Smooth muscle cell (in vitro differentiated cells): ENCODE data around the gene TEP1. TPM values are rescaled to one million over a fixed set of nuclear protein-coding genes. Genes with fewer than 3 reads are reported as not detected.

Source experiments
- DNase-seq: peaks from one replicate; lab custom pipeline; 2025; ENCODE audit not compliant: unreplicated experiment; lab: John Stamatoyannopoulos, UW
- H2AFZ ChIP-seq: fragments of 200-600 bp; sonication (generic); 2 replicates; pipeline ENCODE4 v1.6.0; 2016; ENCODE audit warnings: antibody characterized with exemption, low read depth, mild to moderate bottlenecking
- H3F3A ChIP-seq: fragments of 200-600 bp; sonication (generic); 2 replicates; pipeline ENCODE4 v1.6.0; 2017; ENCODE audit warnings: antibody characterized with exemption, low read depth
- H3K27ac ChIP-seq: fragments of 200-600 bp; sonication (generic); 2 replicates; pipeline ENCODE4 v1.5.1; 2016; ENCODE audit warnings: low read depth, mild to moderate bottlenecking
- H3K27me3 ChIP-seq: fragments of 200-600 bp; sonication (generic); 2 replicates; pipeline ENCODE4 v1.6.1; 2016; ENCODE audit warnings: low read depth, mild to moderate bottlenecking
- H3K36me3 ChIP-seq: fragments of 200-600 bp; sonication (generic); 2 replicates; pipeline ENCODE4 v1.5.1; 2016; ENCODE audit warnings: low read depth
- H3K4me1 ChIP-seq: fragments of 200-600 bp; sonication (generic); 2 replicates; pipeline ENCODE4 v1.5.1; 2016; ENCODE audit warnings: low read depth
- H3K4me2 ChIP-seq: fragments of 200-600 bp; sonication (generic); 2 replicates; pipeline ENCODE4 v1.6.0; 2016; ENCODE audit warnings: mild to moderate bottlenecking
- H3K4me3 ChIP-seq: fragments of 200-600 bp; sonication (generic); 2 replicates; pipeline ENCODE4 v1.5.1; 2016; ENCODE audit warnings: mild to moderate bottlenecking
- H3K79me2 ChIP-seq: fragments of 200-600 bp; sonication (generic); 2 replicates; pipeline ENCODE4 v1.6.0; 2016; ENCODE audit warnings: low read depth, mild to moderate bottlenecking
- H3K9ac ChIP-seq: fragments of 200-600 bp; sonication (generic); 2 replicates; pipeline ENCODE4 v1.6.0; 2016; ENCODE audit warnings: low read depth
- H3K9me3 ChIP-seq: fragments of 200-600 bp; sonication (generic); replicated peaks from 2 replicates; pipeline ENCODE4 v1.5.1; 2016; ENCODE audit warnings: low read depth
- H4K20me1 ChIP-seq: fragments of 200-600 bp; sonication (generic); 2 replicates; pipeline ENCODE4 v1.6.0; 2016; ENCODE audit warnings: low read depth
- WGBS: methylation state at CpG from one replicate; pipeline ENCODE4 v1.1.7; 2016; ENCODE audit warnings: low lambda C conversion rate; 5-methylcytosine and 5-hydroxymethylcytosine counted together
- polyA plus RNA-seq: library from polyadenylated mRNA; unstranded; fragments of >200 nt; fragmentation: Nextera tagmentation; extraction: Ambion mirVana; gene quantifications from 2 replicates; pipeline ENCODE4 v1.2.1, GENCODE V29; 2016
- total RNA-seq: library from RNA; depleted of rRNA; stranded (reverse); fragments of >200 nt; gene quantifications from 2 replicates; pipeline ENCODE4 v1.2.3, GENCODE V29; 2014
- TF ChIP-seq, protein P1 (sequence below): fragments of 200-600 bp; sonication (generic); IDR thresholded peaks from 2 replicates; pipeline ENCODE4 v1.5.1; 2017; ENCODE audit warnings: borderline replicate concordance, mild to moderate bottlenecking, antibody characterized with exemption; ENCODE audit not compliant: insufficient read depth, poor library complexity, severe bottlenecking

Gene TEP1
- total and polyA plus RNA-seq, 2 experiments from 2014 or later: 4.0 to 10.3 TPM

DNA sequence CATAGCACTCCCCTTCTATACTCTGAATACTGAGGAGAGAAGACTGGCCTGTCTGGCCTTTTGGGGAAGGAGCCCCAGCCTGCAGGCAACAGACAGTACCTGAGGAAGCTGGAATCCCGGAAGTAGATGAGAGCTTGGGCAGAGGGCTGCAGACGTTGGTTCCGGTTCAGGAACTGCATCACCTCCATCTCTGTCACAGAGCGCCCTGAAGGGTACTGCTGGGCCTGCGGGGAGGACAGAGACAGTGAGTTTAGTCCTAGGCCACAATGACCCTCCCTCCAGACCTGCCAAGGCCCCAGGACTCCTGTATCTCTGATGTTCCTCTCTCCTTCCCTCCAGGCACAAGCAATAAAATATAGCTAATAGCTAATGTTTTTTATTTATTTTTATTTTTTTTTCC, 28.4 kb downstream of the TEP1 start:
- Histone ChIP-seq H3K27me3 (no peaks in the 10 kb centered on the region), H3K36me3 (peaks cover 5% of the 10 kb centered on the region), H3K9me3 (no peaks in the 10 kb centered on the region), H3K9ac (no peak overlapping the region), H2AFZ (no peak overlapping the region), H3K4me3 (no peak overlapping the region), H3K27ac (no peak overlapping the region), H4K20me1 (no peaks in the 10 kb centered on the region), H3K4me1 (no peaks in the 10 kb centered on the region), H3F3A (no peaks in the 10 kb centered on the region), H3K4me2 (no peak overlapping the region), H3K79me2 (no peaks in the 10 kb centered on the region)
- 99% methylated on average over 5 of the region's 5 CpGs for WGBS
- DNase-seq: no peak
- TF ChIP-seq, protein P1, sequence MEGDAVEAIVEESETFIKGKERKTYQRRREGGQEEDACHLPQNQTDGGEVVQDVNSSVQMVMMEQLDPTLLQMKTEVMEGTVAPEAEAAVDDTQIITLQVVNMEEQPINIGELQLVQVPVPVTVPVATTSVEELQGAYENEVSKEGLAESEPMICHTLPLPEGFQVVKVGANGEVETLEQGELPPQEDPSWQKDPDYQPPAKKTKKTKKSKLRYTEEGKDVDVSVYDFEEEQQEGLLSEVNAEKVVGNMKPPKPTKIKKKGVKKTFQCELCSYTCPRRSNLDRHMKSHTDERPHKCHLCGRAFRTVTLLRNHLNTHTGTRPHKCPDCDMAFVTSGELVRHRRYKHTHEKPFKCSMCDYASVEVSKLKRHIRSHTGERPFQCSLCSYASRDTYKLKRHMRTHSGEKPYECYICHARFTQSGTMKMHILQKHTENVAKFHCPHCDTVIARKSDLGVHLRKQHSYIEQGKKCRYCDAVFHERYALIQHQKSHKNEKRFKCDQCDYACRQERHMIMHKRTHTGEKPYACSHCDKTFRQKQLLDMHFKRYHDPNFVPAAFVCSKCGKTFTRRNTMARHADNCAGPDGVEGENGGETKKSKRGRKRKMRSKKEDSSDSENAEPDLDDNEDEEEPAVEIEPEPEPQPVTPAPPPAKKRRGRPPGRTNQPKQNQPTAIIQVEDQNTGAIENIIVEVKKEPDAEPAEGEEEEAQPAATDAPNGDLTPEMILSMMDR: no peak

DNA sequence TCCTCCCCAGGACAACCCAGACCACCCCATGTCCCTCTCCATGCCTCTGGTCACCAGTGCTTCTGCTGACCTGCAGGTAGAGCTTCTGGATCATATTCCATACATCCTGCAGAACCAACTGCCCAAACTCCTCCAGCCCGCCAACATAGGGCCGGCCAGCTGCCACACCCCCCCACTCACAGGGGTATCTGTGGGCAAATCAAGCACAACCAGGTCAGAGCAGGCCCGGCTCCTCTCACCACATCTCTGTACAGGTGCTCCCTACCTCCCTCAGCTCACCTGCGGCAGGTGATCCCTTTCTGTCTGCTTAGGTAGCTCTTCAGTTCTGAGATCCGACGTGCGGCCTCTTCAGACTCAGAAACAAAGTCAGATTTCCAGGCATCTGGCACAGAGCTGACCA, 29.0 kb downstream of the TEP1 start:
- no peak overlapping the region for H3K9ac ChIP-seq
- DNase-seq: no peak

DNA sequence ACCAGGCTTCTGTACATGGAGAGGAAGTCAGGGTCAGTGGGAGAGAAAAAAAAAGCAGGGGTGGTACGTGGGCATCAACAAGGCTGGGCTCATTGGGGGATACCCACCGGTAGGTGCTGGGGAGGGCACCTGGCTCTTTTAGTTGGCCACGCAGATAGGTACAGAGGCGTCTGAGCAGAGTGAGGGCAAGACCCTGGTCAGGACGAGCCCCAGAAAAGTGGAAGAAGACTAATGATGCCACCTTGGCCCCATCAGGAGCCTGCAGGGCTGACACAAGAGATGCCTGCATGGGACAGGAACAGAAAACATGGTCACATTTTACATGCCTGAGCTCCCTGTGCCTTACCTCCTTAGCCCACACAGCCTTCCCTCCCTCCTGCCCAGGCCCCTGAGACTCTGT, 29.7 kb downstream of the TEP1 start:
- no peaks in the 10 kb centered on the region for H3K9me3 ChIP-seq
- DNase-seq: no peak
- H3K4me3 ChIP-seq: no peak overlapping the region
- no peaks in the 10 kb centered on the region for H3F3A ChIP-seq
- no peak overlapping the region for H3K9ac ChIP-seq
- no peaks in the 10 kb centered on the region for H3K79me2 ChIP-seq
- H3K4me1 ChIP-seq: no peaks in the 10 kb centered on the region
- TF ChIP-seq, protein P1: no peak
- no peaks in the 10 kb centered on the region for H4K20me1 ChIP-seq
- H3K27ac ChIP-seq: no peak overlapping the region
- H3K36me3 ChIP-seq: peaks cover 10% of the 10 kb centered on the region
- no peak overlapping the region for H2AFZ ChIP-seq
- no peak overlapping the region for H3K4me2 ChIP-seq
- H3K27me3 ChIP-seq: no peaks in the 10 kb centered on the region
- 91% methylated on average over 5 of the region's 5 CpGs for WGBS

More for the DNA sequence above, 29.0 kb downstream of the TEP1 start:
- Histone ChIP-seq H3K4me1 (no peaks in the 10 kb centered on the region), H2AFZ (no peak overlapping the region), H3K4me2 (no peak overlapping the region), H3F3A (no peaks in the 10 kb centered on the region), H3K27me3 (no peaks in the 10 kb centered on the region), H3K27ac (no peak overlapping the region), H3K36me3 (peaks cover 10% of the 10 kb centered on the region), H3K79me2 (no peaks in the 10 kb centered on the region), H3K9me3 (no peaks in the 10 kb centered on the region), H4K20me1 (no peaks in the 10 kb centered on the region), H3K4me3 (no peak overlapping the region)
- TF ChIP-seq, protein P1: no peak
- 99% methylated on average over 7 of the region's 7 CpGs for WGBS

DNA sequence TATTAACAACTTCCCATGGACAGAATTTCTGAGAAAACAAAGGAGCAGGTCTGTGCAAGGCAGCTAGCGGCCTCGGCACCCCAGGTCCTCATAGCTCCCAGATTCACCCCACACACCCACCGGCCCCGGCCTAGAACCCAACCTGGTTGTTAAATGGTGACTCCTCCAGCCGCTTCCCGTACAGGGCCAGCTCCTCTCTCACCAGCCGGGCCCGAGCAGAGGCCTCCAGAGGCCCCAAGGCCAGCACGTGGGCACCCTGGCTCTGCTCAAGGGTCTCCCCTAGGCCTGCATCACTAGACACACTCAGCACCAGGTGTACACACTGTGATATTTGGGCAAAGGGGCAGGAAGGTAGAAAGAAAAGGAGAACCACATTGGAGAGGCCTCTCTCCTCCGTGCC, 30.3 kb downstream of the TEP1 start:
- Histone ChIP-seq H3K4me2 (no peak overlapping the region), H3K4me3 (no peak overlapping the region)
- TF ChIP-seq, protein P1: no peak

More for the DNA sequence above, 30.3 kb downstream of the TEP1 start:
- 94% methylated on average over 10 of the region's 10 CpGs for WGBS
- H3K27ac ChIP-seq: no peak overlapping the region
- H2AFZ ChIP-seq: no peak overlapping the region
- H3K79me2 ChIP-seq: no peaks in the 10 kb centered on the region
- no peak overlapping the region for H3K9ac ChIP-seq
- no peaks in the 10 kb centered on the region for H3K4me1 ChIP-seq
- H4K20me1 ChIP-seq: no peaks in the 10 kb centered on the region
- DNase-seq: no peak
- peaks cover 10% of the 10 kb centered on the region for H3K36me3 ChIP-seq
- no peaks in the 10 kb centered on the region for H3K9me3 ChIP-seq
- H3F3A ChIP-seq: no peaks in the 10 kb centered on the region
- H3K27me3 ChIP-seq: no peaks in the 10 kb centered on the region
